Measurements from ENCODE around the gene CCNB2. TPM values are rescaled to one million over a fixed set of nuclear protein-coding genes. Genes with fewer than 3 reads are reported as not detected.
"Not testable (repeated sequence)": the region's sequence is repeated elsewhere in the genome, so short reads cannot be mapped to it uniquely, and the experiment has no call there.

CCNB2 gene
- total and polyA plus RNA-seq, 7 experiments from 2014 or later: 0.27 to 52.2 (median 0.41) TPM; not detected in 2

DNA sequence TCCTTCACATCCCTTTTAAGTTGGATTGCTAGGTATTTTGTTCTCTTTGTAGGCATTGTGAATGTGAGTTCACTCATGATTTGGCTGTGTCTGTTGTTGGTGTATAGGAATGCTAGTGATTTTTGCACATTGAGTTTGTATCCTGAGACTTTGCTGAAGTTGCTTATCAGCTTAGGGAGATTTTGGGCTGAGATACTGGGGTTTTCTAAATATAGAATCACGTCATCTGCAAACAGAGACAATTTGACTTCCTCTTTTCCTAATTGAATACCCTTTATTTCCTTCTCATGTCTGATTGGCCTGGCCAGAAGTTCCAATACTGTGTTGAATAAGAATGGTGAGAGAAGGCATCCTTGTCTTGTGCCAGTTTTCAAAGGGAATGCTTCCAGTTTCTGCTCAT lies 22.3 kb downstream of the CCNB2 start:
- peak overlapping the region in 1 of 9 donors; percentile 9 for H3K27ac Mint-ChIP-seq
- not testable (repeated sequence) for H3K27me3 Mint-ChIP-seq

DNA sequence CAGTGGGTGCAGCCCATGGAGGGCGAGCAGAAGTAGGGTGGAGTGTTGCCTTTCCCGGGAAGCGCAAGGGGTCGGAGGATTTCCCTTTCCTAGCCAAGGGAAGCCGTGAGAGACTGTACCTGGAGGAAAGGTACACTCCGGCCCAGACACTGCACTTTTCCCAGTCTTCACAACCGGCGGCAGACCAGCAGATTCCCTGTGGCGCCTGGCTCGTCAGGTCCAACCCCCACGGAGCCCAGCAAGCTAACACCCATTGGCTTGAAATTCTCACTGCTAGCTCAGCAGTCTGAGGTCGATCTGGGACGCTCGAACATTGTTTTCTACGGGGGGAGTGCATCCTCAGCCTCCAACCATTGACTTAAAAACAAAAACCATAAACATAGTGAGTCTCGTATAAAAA lies 26.5 kb downstream of the CCNB2 start:
- peaks cover 0 to 19% (median 0%) of the 10 kb centered on the region in 7 donors for H3K4me1 Mint-ChIP-seq
- peaks cover 3 to 23% (median 6%) of the 10 kb centered on the region in 11 donors for H3K9me3 Mint-ChIP-seq
- Histone ChIP-seq H3K27ac (ENCODE audit: low read depth, low read length) (no peak overlapping the region), H3K4me1 (ENCODE audit: control insufficient read depth in 2 of 2, insufficient read depth in 2 of 2, low read length in 2 of 2) (no peaks in the 10 kb centered on the region), H3K36me3 (ENCODE audit: control insufficient read depth in 2 of 3, insufficient read depth in 3 of 3, low read length in 3 of 3) (no peaks in the 10 kb centered on the region), H3K27me3 (ENCODE audit: control insufficient read depth in 2 of 2, insufficient read depth in 2 of 2, low read length in 2 of 2) (no peaks in the 10 kb centered on the region), H3K4me3 (ENCODE audit: low read length) (no peak overlapping the region), H3K9me3 (ENCODE audit: control insufficient read depth in 2 of 3, low read length in 3 of 3) (no peaks in the 10 kb centered on the region)
- intact Hi-C loops (cut with micrococcal nuclease): no loop called here
- CTCF ChIA-PET: interaction anchor here (0.5 kb wide), 1 partner anchor 79 kb away, joined by 3 read pairs; no protein-coding TSS in a partner anchor
- H3K4me3 Mint-ChIP-seq: no peak overlapping the region
- DNase-seq (no peak), ATAC-seq (no peak)
- peaks cover 0 to 54% (median 9%) of the 10 kb centered on the region in 5 donors for H3K36me3 Mint-ChIP-seq
- no peaks in the 10 kb centered on the region for H3K27me3 Mint-ChIP-seq
- H3K27ac Mint-ChIP-seq: no peak overlapping the region
- POLR2A ChIA-PET: no interaction called here

More for the DNA sequence above, 22.3 kb downstream of the CCNB2 start:
- Mint-ChIP-seq H3K9me3 (peaks cover 3 to 27% (median 6%) of the 10 kb centered on the region in 11 donors), H3K4me1 (peaks cover 0 to 21% (median 0%) of the 10 kb centered on the region in 7 donors), H3K36me3 (peaks cover 0 to 88% (median 9%) of the 10 kb centered on the region in 5 donors)
- H3K27me3 ChIP-seq (ENCODE audit: control insufficient read depth in 2 of 2, insufficient read depth in 2 of 2, low read length in 2 of 2); POLR2A ChIA-PET; H3K4me3 ChIP-seq (ENCODE audit: low read length); ATAC-seq; H3K9me3 ChIP-seq (ENCODE audit: control insufficient read depth in 2 of 3, low read length in 3 of 3); H3K4me3 Mint-ChIP-seq; intact Hi-C loops (cut with micrococcal nuclease); DNase-seq; H3K36me3 ChIP-seq (ENCODE audit: control insufficient read depth in 2 of 3, insufficient read depth in 3 of 3, low read length in 3 of 3); H3K4me1 ChIP-seq (ENCODE audit: control insufficient read depth in 2 of 2, insufficient read depth in 2 of 2, low read length in 2 of 2); H3K27ac ChIP-seq (ENCODE audit: low read depth, low read length); CTCF ChIA-PET: not testable (repeated sequence)

DNA sequence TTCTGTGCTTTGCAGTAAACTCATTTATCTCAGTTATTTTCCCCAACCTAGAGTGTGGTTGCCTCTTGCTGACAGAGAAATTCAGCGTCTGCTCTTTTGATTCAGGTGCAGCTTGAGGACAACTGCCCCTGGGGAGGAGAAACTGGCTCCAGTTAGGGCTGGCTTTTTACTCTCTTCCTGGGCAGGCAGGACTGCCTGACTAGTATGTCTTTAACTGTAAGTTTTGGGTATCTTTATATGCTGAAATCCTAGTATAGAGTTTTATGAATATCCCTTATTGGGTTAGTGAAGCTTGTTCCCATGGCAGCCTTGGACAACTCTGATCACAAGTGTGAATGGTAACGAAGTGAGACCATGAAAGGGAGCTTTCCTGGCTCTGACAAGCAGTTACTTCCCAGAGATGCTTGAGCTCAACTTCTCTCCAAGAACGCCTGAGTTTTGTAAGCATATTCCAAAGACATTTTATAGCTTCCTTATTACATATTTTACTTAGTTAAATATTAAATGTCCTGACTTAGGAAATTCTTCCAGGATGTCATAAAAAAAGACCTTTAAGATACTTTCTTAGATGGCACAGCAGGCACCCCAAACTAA lies 27.1 kb downstream of the CCNB2 start:
- H3K36me3 ChIP-seq (ENCODE audit: control insufficient read depth in 2 of 3, insufficient read depth in 3 of 3, low read length in 3 of 3): no peaks in the 10 kb centered on the region
- no peak overlapping the region for H3K4me3 ChIP-seq (ENCODE audit: low read length)
- no peak for DNase-seq
- no peaks in the 10 kb centered on the region for H3K27me3 ChIP-seq (ENCODE audit: control insufficient read depth in 2 of 2, insufficient read depth in 2 of 2, low read length in 2 of 2)
- ChIA-PET CTCF (interaction anchor here (0.5 kb wide), 1 partner anchor 78 kb away, joined by 3 read pairs; no protein-coding TSS in a partner anchor), POLR2A (no interaction called here)
- peaks cover 0 to 48% (median 9%) of the 10 kb centered on the region in 5 donors for H3K36me3 Mint-ChIP-seq
- no peak overlapping the region for H3K27ac Mint-ChIP-seq
- no peaks in the 10 kb centered on the region for H3K9me3 ChIP-seq (ENCODE audit: control insufficient read depth in 2 of 3, low read length in 3 of 3)
- H3K27ac ChIP-seq (ENCODE audit: low read depth, low read length): no peak overlapping the region
- no peak for ATAC-seq
- H3K4me1 Mint-ChIP-seq: peaks cover 0 to 21% (median 0%) of the 10 kb centered on the region in 7 donors
- no peaks in the 10 kb centered on the region for H3K27me3 Mint-ChIP-seq
- intact Hi-C loops (cut with micrococcal nuclease): no loop called here
- H3K4me1 ChIP-seq (ENCODE audit: control insufficient read depth in 2 of 2, insufficient read depth in 2 of 2, low read length in 2 of 2): no peaks in the 10 kb centered on the region
- no peak overlapping the region for H3K4me3 Mint-ChIP-seq
- peaks cover 3 to 21% (median 6%) of the 10 kb centered on the region in 11 donors for H3K9me3 Mint-ChIP-seq

DNA sequence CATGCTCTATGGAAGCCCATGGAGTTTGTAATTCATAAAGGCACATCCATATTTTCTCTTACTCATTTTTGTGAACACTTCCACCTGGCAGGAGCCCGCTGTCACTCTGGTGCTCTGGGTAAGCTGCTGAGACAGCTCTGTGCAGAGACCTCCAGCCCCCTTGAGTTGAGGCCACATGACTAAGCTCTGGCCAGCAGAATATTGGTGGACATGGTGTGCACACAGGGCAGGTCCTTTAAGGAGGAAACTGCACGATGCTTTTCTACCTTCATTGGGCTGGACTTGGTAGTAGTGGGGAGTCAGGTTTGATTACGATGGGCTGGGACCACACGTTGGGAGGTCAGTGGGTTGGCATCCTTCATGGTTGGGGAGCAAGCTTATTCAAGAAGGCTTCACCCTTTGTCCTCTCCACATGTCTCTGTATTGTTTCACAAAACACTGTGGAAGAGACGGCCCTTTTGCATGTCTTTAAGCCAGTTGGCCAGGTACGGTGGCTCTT lies 29.0 kb downstream of the CCNB2 start:
- Mint-ChIP-seq H3K36me3 (peaks cover 0 to 43% (median 6%) of the 10 kb centered on the region in 5 donors), H3K9me3 (peaks cover 0 to 15% (median 6%) of the 10 kb centered on the region in 11 donors), H3K4me1 (peaks cover 0 to 27% (median 5%) of the 10 kb centered on the region in 7 donors), H3K27me3 (no peaks in the 10 kb centered on the region), H3K27ac (peak overlapping the region in 1 of 9 donors; percentile 2), H3K4me3 (no peak overlapping the region)
- Histone ChIP-seq H3K27me3 (ENCODE audit: control insufficient read depth in 2 of 2, insufficient read depth in 2 of 2, low read length in 2 of 2) (no peaks in the 10 kb centered on the region), H3K36me3 (ENCODE audit: control insufficient read depth in 2 of 3, insufficient read depth in 3 of 3, low read length in 3 of 3) (no peaks in the 10 kb centered on the region), H3K9me3 (ENCODE audit: control insufficient read depth in 2 of 3, low read length in 3 of 3) (no peaks in the 10 kb centered on the region), H3K4me1 (ENCODE audit: control insufficient read depth in 2 of 2, insufficient read depth in 2 of 2, low read length in 2 of 2) (no peaks in the 10 kb centered on the region), H3K27ac (ENCODE audit: low read depth, low read length) (no peak overlapping the region), H3K4me3 (ENCODE audit: low read length) (no peak overlapping the region)
- CTCF ChIA-PET: no interaction called here
- intact Hi-C loops (cut with micrococcal nuclease): no loop called here
- POLR2A ChIA-PET: no interaction called here
- ATAC-seq (no peak), DNase-seq (no peak)

DNA sequence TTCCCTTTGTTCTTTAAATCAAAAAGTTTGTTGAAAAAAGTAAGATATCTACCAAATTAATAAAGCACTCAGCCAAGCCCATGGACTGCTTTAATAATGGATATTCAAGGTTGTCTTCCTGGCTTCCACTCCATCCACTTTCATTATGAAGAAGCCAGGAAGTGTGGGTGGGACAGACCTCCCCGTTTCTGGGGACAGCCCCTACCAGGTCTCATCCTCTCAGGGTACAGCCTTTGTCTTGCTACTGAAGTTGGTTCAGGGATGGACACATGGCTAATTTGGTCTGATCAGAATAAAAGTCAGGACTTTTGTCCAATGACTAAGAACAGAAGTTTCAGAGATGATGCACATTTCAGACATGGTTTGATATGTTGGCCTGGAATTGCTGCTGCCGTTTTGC lies 32.6 kb downstream of the CCNB2 start:
- no peaks in the 10 kb centered on the region for H3K27me3 ChIP-seq (ENCODE audit: control insufficient read depth in 2 of 2, insufficient read depth in 2 of 2, low read length in 2 of 2)
- peaks cover 0 to 46% (median 5%) of the 10 kb centered on the region in 7 donors for H3K4me1 Mint-ChIP-seq
- no peak overlapping the region for H3K4me3 ChIP-seq (ENCODE audit: low read length)
- H3K27ac ChIP-seq (ENCODE audit: low read depth, low read length): no peak overlapping the region
- no peaks in the 10 kb centered on the region for H3K9me3 ChIP-seq (ENCODE audit: control insufficient read depth in 2 of 3, low read length in 3 of 3)
- intact Hi-C loops (cut with micrococcal nuclease): loop anchor here in 1 of 2 donors (5.0 kb wide), 1 partner anchor 910 kb away; no protein-coding TSS in a partner anchor
- peak in 1 of 9 donors; percentile 36 for DNase-seq
- ChIA-PET CTCF (interaction anchor here (1.1 kb wide), 1 partner anchor 392 kb away, joined by 3 read pairs; no protein-coding TSS in a partner anchor), POLR2A (no interaction called here)
- H3K36me3 ChIP-seq (ENCODE audit: control insufficient read depth in 2 of 3, insufficient read depth in 3 of 3, low read length in 3 of 3): no peaks in the 10 kb centered on the region
- H3K4me3 Mint-ChIP-seq: peak overlapping the region in 1 of 10 donors; percentile 10
- H3K4me1 ChIP-seq (ENCODE audit: control insufficient read depth in 2 of 2, insufficient read depth in 2 of 2, low read length in 2 of 2): no peaks in the 10 kb centered on the region
- no peaks in the 10 kb centered on the region for H3K9me3 Mint-ChIP-seq
- H3K36me3 Mint-ChIP-seq: peaks cover 0 to 31% (median 0%) of the 10 kb centered on the region in 5 donors
- ATAC-seq: no peak
- peak overlapping the region in 1 of 9 donors; percentile 20 for H3K27ac Mint-ChIP-seq
- no peaks in the 10 kb centered on the region for H3K27me3 Mint-ChIP-seq

DNA sequence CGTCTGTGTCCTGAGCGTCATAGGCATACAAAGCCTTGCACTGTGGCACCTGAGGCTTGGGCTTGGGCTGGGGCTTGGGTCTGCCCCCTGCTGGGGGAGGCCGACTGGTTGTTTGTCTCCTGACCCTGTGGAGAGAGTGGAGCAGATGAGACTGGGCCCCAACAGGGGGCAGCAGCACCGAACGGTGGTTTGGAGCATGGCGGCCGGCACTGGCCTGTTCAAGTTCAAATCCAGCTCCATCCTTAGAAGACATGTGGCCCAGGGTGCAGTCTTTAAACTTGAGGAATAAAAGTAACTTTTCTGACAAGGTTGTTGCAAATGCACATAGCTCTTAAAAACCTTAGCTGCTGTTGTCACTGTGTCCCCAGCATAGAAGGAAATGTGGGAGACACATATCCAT lies 33.3 kb downstream of the CCNB2 start:
- ChIA-PET POLR2A (no interaction called here), CTCF (interaction anchor here (0.6 to 1.1 kb wide), 2 partner anchors 91 to 391 kb away, joined by 3 read pairs; no protein-coding TSS in a partner anchor)
- no peak overlapping the region for H3K27ac ChIP-seq (ENCODE audit: low read depth, low read length)
- Mint-ChIP-seq H3K27ac (peak overlapping the region in 2 of 9 donors; percentile 0 to 34), H3K4me1 (peaks cover 0 to 46% (median 5%) of the 10 kb centered on the region in 7 donors), H3K9me3 (no peaks in the 10 kb centered on the region), H3K36me3 (peaks cover 0 to 28% (median 0%) of the 10 kb centered on the region in 5 donors), H3K4me3 (no peak overlapping the region), H3K27me3 (no peaks in the 10 kb centered on the region)
- no peaks in the 10 kb centered on the region for H3K36me3 ChIP-seq (ENCODE audit: control insufficient read depth in 2 of 3, insufficient read depth in 3 of 3, low read length in 3 of 3)
- H3K4me1 ChIP-seq (ENCODE audit: control insufficient read depth in 2 of 2, insufficient read depth in 2 of 2, low read length in 2 of 2): no peaks in the 10 kb centered on the region
- no peaks in the 10 kb centered on the region for H3K27me3 ChIP-seq (ENCODE audit: control insufficient read depth in 2 of 2, insufficient read depth in 2 of 2, low read length in 2 of 2)
- no peaks in the 10 kb centered on the region for H3K9me3 ChIP-seq (ENCODE audit: control insufficient read depth in 2 of 3, low read length in 3 of 3)
- intact Hi-C loops (cut with micrococcal nuclease): loop anchor here (1.0 to 5.0 kb wide), 4 partner anchors 157 to 911 kb away; no protein-coding TSS in a partner anchor
- DNase-seq (peak; percentile 23 to 48 (median 38)), ATAC-seq (peak; percentile 92)
- no peak overlapping the region for H3K4me3 ChIP-seq (ENCODE audit: low read length)

Data from naive thymus-derived CD4-positive, alpha-beta T cell (primary cell).